HG02943 (cell line): Measurements from ENCODE around the gene FEM1B.

Experiments
- ATAC-seq: cut with Tn5 transposase; IDR thresholded peaks from one replicate; pipeline ENCODE4 v1.9.1; 2021; ENCODE audit warnings: mild to moderate bottlenecking, low read depth, moderate library complexity; ENCODE audit not compliant: unreplicated experiment

The FEM1B gene

DNA sequence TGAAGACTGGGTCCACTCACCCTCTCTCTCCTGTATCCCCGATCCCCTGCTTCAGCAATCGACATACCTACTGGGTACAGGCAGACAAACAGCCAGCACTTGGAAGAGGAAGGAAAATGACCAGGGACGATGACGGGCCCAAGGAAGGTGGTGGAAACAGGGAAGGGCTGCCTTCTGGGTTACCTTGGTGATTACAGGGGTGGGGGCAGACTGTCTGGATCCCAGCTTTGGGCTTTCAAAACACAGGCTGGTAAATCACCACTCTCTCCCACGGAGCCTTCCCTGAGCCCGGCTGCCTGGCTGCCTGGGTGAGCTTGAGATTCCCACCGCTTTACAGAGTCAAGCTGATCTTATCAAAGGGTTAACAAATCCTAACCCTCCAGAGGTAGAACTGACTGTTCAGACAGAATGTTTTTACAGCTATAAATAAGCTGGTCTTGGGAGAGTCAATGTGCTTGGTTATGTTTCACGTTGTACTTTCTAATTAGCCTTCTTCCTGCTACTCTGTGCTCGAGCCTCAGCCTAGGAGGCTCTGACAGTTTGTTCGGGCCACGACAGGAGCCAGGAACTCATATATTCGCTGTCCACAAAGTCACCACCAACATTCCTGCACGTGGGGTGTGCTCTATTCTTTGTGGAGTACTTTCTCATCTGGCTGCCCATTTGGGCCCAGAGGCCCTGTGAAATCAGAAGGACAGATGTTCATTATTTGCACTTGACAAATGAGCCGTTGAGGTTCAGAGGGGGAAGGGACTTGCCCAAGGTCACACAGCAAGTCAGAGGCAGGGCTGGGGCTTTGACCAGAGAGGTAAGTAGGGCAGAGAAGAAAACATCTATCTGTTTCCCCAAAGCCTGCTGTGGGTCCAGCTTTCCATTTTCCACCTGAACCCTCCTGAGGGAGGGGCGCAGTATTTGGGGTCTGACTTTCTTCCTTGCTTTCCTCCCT lies 63.5 kb downstream of the FEM1B start:
- no peak for ATAC-seq

GRCh38 chr15:68341760-68342725 lies 64.5 kb downstream of the FEM1B start:
- ATAC-seq, result no peak

DNA sequence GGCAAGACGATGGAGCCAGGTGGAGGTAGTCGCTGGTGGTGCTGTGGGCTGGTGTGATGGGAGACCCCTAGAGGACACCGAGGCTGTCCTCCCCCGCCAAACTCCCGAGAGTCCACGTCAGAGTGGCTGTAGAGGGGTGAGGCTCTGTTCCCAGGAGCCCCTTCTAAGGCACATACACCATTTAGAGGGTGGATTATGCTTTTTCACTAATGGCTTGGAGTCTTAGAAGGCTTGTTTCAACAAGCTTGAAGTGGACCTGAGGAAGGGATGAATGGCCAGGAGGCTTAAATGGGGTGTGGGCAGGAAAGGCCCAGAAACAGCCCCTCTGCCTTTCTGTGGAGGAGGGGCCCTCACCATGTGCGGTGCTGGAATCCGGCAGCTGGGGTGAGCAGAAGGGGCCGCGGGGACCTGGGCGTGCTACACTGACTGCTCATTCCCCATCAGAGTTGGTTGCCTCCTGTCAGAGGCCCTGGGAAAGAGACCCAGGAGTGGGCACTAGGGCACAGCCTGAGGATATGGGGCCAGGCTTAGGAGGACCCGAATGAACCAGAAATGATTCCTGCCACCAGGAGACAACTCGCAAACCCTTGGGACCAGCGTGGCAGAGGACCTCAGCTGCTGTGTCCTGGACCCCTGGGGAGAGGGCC lies 66.2 kb downstream of the FEM1B start:
- ATAC-seq, result no peak

- no peak for ATAC-seq
Observed at GRCh38 chr15:68344600-68344999, 67.1 kb downstream of the FEM1B start.
